Retinal pigment epithelial cell (primary cell): ENCODE measurements around the gene KIF5A.

Experiments used
- DNase-seq: peaks from one replicate; pipeline ENCODE4 v3.0.0-alpha.2; 2010; ENCODE audit warnings: low read depth
- H3K4me3 ChIP-seq: 2 replicates; pipeline ENCODE4 v1.5.1; 2011; ENCODE audit warnings: mild to moderate bottlenecking, low read length, control low read depth, moderate library complexity
- TF ChIP-seq, protein P1 (sequence below): conservative IDR thresholded peaks from 2 replicates; pipeline ENCODE4 v1.5.1; 2011; ENCODE audit warnings: low read depth, low read length, control low read depth, inconsistent platforms

Gene KIF5A

GRCh38 chr12:57528176-57528575 lies 21.7 kb upstream of the KIF5A start:
- DNase-seq: no peak
- TF ChIP-seq, protein P1, sequence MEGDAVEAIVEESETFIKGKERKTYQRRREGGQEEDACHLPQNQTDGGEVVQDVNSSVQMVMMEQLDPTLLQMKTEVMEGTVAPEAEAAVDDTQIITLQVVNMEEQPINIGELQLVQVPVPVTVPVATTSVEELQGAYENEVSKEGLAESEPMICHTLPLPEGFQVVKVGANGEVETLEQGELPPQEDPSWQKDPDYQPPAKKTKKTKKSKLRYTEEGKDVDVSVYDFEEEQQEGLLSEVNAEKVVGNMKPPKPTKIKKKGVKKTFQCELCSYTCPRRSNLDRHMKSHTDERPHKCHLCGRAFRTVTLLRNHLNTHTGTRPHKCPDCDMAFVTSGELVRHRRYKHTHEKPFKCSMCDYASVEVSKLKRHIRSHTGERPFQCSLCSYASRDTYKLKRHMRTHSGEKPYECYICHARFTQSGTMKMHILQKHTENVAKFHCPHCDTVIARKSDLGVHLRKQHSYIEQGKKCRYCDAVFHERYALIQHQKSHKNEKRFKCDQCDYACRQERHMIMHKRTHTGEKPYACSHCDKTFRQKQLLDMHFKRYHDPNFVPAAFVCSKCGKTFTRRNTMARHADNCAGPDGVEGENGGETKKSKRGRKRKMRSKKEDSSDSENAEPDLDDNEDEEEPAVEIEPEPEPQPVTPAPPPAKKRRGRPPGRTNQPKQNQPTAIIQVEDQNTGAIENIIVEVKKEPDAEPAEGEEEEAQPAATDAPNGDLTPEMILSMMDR: no peak
- H3K4me3 ChIP-seq: no peak overlapping the region

DNA sequence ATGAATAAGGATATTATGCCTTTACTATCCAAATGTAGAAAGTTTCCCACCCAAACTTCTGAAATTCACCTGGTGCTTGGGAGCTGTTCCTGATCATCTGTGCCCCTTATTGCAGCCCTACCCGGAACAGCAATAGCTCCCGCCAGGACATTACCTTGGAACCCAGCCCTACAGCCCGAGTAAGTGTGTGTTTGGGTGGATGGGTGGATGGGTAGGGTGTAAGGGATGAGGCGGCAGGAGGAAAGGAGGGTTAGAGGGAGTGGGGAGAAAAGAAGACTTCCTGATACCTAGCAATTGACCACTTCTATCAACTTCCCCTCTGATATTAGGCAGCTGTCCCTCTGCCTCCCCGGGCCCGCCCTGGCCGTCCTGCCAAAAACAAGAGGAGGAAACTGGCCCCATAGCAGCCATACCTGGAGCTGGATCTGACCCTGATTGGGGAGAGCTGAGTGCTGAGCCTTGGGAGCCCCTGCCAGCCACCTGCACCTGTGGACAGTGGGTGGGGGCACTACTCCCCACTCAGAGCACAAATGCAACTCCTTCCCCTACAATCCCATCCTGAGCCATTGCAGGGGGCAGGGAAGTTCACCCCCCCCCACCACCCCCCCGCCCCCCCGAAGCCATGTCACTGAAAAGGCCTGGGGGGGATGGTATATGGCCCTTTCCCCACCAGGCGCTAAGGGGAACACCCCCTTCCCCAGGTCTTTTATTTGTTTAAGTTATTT lies 20.9 kb upstream of the KIF5A start:
- H3K4me3 ChIP-seq: no peak overlapping the region
- TF ChIP-seq, protein P1: no peak
- DNase-seq: no peak

DNA sequence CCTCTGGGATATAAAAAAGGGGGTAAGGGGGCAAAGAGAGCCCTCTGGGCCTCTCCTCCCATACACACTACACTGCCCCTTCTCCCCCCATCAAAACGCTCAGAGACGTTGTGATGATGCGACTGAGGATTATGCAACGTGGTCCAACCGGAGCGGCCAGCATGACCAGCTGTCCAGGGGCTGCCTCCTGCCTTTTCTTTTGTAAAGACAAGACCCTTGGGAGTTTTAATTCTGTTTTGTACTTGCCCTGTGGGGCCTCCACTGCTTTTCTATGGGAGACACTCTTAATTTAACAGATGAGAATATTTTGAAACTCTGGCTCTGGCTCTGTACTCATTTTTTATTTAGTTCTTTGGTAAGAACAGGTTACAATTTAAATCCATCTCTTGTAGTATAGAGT lies 20.0 kb upstream of the KIF5A start:
- no peak overlapping the region for H3K4me3 ChIP-seq
- TF ChIP-seq, protein P1: no peak
- DNase-seq: no peak

GRCh38 chr12:57530396-57531142 lies 19.3 kb upstream of the KIF5A start:
- DNase-seq: no peak
- H3K4me3 ChIP-seq: no peak overlapping the region
- TF ChIP-seq, protein P1: no peak

- no peak overlapping the region for H3K4me3 ChIP-seq
- TF ChIP-seq, protein P1: no peak
- DNase-seq: no peak
Observed at GRCh38 chr12:57531836-57532235, 18.0 kb upstream of the KIF5A start.

DNA sequence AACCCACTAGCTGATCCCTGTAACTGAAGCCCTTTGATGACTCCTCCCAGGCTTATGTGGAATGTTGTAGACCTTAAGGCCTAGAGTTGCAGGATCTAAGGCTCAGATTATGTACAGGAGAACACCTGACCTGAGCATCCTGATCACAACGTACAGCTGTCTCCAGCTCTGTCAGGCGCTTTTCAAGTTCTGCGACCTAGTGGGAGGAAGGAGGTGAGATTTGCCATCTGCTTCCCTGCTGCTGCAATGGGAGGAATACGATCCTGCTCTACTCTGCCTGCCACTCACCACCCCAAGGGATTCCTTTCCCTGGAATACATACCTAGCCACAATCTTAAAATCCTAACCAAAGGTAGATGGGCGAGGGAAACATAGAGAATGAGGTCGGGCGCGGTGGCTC lies 16.7 kb upstream of the KIF5A start:
- no peak for DNase-seq
- TF ChIP-seq, protein P1: no peak
- H3K4me3 ChIP-seq: no peak overlapping the region

- TF ChIP-seq, protein P1: no peak
- H3K4me3 ChIP-seq: no peak overlapping the region
- DNase-seq: no peak
Observed at GRCh38 chr12:57534250-57534649, 15.6 kb upstream of the KIF5A start.
